Measurements from ENCODE around the gene CLEC2D.

- TF ChIP-seq CTCF (IDR thresholded peaks at IDR 0.05; ENCODE audit: extremely low read depth in 1 of 2, insufficient read depth in 1 of 2, low read depth in 1 of 2, low read length in 2 of 2) (no peak), POLR2AphosphoS5 (IDR thresholded peaks at IDR 0.05; ENCODE audit: insufficient read depth, low read depth, low read length) (no peak)
Measured at GRCh38 chr12:9646794-9647781, 22.4 kb upstream of the CLEC2D start.

Data from endothelial cell of umbilical vein (primary cell).